OCI-LY1 (cell line): ENCODE data around the gene TMEM208.

ENCODE experiments used
- CTCF ChIP-seq: fragments of 200-600 bp; sonication (generic), shearing (Covaris generic); IDR thresholded peaks from 2 replicates; pipeline ENCODE4 v1.5.1; 2017; ENCODE audit warnings: mild to moderate bottlenecking, antibody characterized with exemption, low read length, moderate library complexity, mixed read lengths
- EZH2 ChIP-seq: fragments of 200-600 bp; sonication (generic), shearing (Covaris generic); IDR thresholded peaks from 2 replicates; pipeline ENCODE4 v1.8.0; 2017; ENCODE audit warnings: borderline replicate concordance, mixed run types, mild to moderate bottlenecking, antibody characterized with exemption, low read length, moderate library complexity, mixed read lengths

GRCh38 chr16:67235816-67236562 lies 9.1 kb downstream of the TMEM208 start:
- TF ChIP-seq CTCF (no peak), EZH2 (no peak)
